IPS-18c (cell line): ENCODE data around the gene ANK3.

ENCODE experiments used
- H3K4me3 ChIP-seq: 2 replicates; pipeline ENCODE4 v1.7.0; 2013; ENCODE audit warnings: low read depth, mild to moderate bottlenecking, low read length, moderate library complexity; ENCODE audit not compliant: insufficient read depth
- H3K9me3 ChIP-seq: one replicate; pipeline ENCODE4 v1.6.1; 2013; ENCODE audit warnings: mild to moderate bottlenecking, low read length, moderate library complexity; ENCODE audit not compliant: control insufficient read depth, insufficient read depth

The ANK3 gene

GRCh38 chr10:60417901-60418300 lies 28.2 kb upstream of the ANK3 start:
- Histone ChIP-seq H3K9me3 (no peaks in the 10 kb centered on the region), H3K4me3 (no peak overlapping the region)

DNA sequence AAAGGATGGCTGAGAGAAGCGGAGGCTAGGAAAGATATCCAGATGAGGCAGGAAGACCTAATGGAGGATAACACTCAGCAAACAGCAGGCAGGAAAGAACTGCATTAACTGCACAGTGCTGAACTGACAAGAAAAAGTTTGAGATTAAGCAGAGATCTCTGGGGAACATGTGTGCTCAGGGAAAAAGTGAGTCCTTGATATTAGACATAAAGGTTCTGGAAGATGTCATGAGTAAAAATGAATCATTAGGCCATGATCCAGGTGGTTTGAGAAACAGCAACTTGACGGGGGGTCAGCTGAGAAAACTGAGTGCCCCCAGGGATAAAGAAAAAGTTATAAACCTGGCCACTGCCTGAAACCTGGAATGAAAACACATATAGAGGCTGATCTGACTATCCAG lies 27.3 kb upstream of the ANK3 start:
- H3K9me3 ChIP-seq: no peaks in the 10 kb centered on the region
- no peak overlapping the region for H3K4me3 ChIP-seq

DNA sequence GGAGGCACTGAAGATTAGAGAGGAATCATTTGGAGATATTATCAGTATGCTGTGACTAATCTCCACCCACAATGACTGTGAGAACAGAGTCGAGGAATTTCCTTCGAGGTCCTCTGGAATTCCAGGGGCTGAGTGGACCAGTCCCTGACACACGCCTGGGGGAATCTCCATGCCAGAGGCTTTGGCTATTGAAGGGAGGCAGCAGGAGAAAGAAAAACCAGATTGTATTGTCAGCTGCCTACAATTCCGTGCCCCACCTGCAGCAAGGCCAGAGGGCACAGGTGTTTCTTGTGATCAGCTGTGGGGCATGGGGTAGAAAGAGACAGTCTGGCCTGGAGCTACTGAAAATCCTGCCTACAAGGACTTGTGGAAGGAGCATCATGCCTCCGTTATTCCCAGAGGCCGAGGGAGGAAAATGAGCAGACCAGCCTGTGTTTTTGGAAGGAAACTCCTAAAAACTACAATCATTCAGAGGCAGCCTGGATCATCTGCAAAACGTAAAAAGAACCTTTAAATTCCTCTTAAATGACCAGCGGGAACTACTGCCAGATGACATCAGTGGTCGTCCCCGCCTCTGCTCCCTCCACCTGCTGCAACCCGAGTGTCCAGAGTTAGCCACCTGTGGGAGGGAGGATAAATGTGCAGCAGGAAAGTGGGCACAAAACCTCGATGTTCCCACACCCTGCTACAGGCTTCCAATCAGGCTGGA lies 25.4 kb upstream of the ANK3 start:
- H3K4me3 ChIP-seq: no peak overlapping the region
- H3K9me3 ChIP-seq: no peaks in the 10 kb centered on the region

GRCh38 chr10:60414111-60414510 lies 24.4 kb upstream of the ANK3 start:
- Histone ChIP-seq H3K9me3 (no peaks in the 10 kb centered on the region), H3K4me3 (no peak overlapping the region)

GRCh38 chr10:60413306-60414012 lies 23.8 kb upstream of the ANK3 start:
- no peaks in the 10 kb centered on the region for H3K9me3 ChIP-seq
- no peak overlapping the region for H3K4me3 ChIP-seq

DNA sequence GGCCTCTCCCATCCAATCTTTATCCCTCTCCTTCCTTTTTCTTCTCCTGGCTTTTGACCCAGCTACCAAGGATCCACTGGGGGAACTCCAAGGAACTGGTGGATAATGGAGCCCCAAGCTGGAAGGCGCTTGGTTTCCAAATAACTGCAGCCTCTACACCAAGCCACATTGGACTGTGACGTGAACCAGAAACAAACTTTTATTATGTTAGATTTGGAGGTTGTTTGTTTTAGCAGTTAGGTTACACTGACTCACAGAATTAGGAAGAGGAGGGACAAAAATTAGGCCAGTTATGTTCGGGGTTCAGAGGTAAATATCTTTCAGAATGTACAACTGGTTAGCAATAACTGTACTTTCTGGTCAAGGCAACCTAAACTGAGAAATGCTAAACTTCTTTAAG lies 21.3 kb upstream of the ANK3 start:
- Histone ChIP-seq H3K9me3 (no peaks in the 10 kb centered on the region), H3K4me3 (no peak overlapping the region)

GRCh38 chr10:60409202-60409601 lies 19.5 kb upstream of the ANK3 start:
- H3K4me3 ChIP-seq: no peak overlapping the region
- no peaks in the 10 kb centered on the region for H3K9me3 ChIP-seq

DNA sequence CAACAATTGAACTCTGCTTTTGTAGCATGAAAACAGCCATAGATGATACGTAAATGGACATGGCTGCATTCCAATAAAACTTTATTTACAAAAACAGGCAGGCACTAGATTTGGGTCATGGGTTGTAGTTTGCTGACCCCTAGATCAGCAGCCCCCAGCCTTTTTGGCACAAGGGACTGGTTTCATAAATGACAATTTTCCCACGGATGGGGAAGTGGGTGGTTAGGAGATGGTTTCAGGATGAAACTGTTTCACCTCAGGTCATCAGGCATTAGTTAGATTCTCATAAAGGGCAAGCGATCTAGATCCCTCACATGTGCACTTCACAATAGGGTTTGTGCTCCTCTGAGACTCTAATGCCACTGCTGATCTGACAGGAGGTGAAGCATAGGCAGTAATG lies 16.5 kb upstream of the ANK3 start:
- Histone ChIP-seq H3K9me3 (no peaks in the 10 kb centered on the region), H3K4me3 (no peak overlapping the region)

- no peaks in the 10 kb centered on the region for H3K9me3 ChIP-seq
- no peak overlapping the region for H3K4me3 ChIP-seq
These were observed 15.5 kb upstream of the ANK3 start for GRCh38 chr10:60405172-60405571.

- no peaks in the 10 kb centered on the region for H3K9me3 ChIP-seq
- no peak overlapping the region for H3K4me3 ChIP-seq
These were observed 13.6 kb upstream of the ANK3 start for GRCh38 chr10:60403168-60403873.

GRCh38 chr10:60400366-60400765 lies 10.7 kb upstream of the ANK3 start:
- H3K9me3 ChIP-seq: no peaks in the 10 kb centered on the region
- H3K4me3 ChIP-seq: no peak overlapping the region

DNA sequence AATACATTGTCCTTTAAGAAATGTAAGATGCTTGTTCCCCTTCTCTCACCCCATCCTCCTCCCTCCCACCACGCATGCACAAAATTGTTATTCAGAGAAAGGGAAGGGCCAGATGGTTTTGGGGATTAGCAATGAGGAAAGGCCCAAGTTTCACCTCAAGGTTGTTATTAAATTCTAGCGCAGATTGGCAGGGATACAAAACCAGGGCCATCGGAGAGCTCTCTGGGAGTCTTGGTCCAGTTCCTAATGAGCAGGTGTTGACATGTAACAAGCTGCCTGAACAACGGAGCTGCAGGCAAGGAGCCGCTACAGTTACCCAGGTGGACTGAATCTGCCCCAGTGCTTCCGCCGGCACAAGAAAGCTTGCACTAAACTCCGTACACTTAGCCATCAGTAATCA lies 9.7 kb upstream of the ANK3 start:
- Histone ChIP-seq H3K4me3 (no peak overlapping the region), H3K9me3 (no peaks in the 10 kb centered on the region)

DNA sequence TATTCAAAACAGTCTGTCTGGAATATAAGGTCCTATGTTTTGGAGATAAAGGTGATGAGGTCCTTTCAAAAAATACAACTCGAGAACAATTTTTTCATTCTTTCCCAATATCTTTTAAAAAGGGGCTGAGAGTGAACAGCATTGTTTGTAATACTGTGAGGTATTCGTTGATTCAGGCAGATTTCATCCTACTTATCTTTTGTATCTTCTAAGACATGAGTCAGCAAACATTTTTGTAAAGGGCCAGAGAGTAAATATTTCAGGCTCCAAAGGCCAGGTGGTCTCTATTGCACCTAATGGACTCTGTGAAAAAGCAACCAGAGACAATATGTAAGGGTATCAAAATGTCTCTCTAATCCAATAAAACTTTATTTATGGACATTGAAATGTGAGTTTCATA lies 8.1 kb upstream of the ANK3 start:
- Histone ChIP-seq H3K9me3 (no peaks in the 10 kb centered on the region), H3K4me3 (no peak overlapping the region)

DNA sequence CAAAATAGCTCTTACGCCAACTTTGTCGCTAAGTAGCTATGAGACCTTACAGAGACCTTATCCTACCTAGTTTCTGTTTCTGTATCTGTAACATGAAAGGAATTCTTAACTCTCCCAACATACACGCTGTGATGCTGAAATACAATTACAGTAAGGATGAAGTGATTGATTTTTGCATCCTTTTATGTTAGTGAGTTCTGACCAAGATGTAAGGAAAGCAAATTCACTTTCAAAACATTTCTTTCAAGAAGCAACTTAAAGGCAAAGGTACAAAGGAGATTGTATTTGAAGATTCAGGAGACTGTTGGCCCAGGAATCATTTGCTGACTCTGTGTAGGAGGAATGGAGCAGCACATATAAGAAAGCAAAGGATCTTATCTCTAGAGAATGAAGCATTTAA lies 7.1 kb upstream of the ANK3 start:
- H3K4me3 ChIP-seq: no peak overlapping the region
- no peaks in the 10 kb centered on the region for H3K9me3 ChIP-seq

- Histone ChIP-seq H3K9me3 (no peaks in the 10 kb centered on the region), H3K4me3 (no peak overlapping the region)
These were observed 6.0 kb upstream of the ANK3 start for GRCh38 chr10:60395711-60396110.

GRCh38 chr10:60394446-60394845 lies 4.8 kb upstream of the ANK3 start:
- Histone ChIP-seq H3K4me3 (no peak overlapping the region), H3K9me3 (no peaks in the 10 kb centered on the region)

GRCh38 chr10:60390224-60390626 lies 550 bp upstream of the ANK3 start:
- Histone ChIP-seq H3K4me3 (no peak overlapping the region), H3K9me3 (no peaks in the 10 kb centered on the region)

GRCh38 chr10:60388709-60389301 lies 870 bp downstream of the ANK3 start:
- no peaks in the 10 kb centered on the region for H3K9me3 ChIP-seq
- H3K4me3 ChIP-seq: no peak overlapping the region
